HCT116 (cell line): Measurements from ENCODE around the gene CRIM1. TPM values are rescaled to one million over a fixed set of nuclear protein-coding genes. Genes with fewer than 3 reads are reported as not detected.

Experiments
- ATAC-seq: fragments of 200-7000 bp; cut with Tn5 transposase; 2 replicates; pipeline ENCODE4 v1.9.1; 2020; ENCODE audit warnings: mild to moderate bottlenecking, moderate library complexity
- BruUV-seq: library from RNA; stranded (reverse); fragments of 400-500 nt; replicated peaks from 2 replicates; lab custom pipeline; 2021; lab: Mats Ljungman, UMichigan
- CTCF ChIA-PET: fragments of 300-600 bp; sonication (Branson Sonifier 250); formaldehyde crosslinking; loops from one replicate; lab custom pipeline; 2021; ENCODE audit warnings: antibody characterized with exemption; lab: Charles Lee
- POLR2A ChIA-PET: fragments of 300-600, 350-600 bp; sonication (Branson Sonifier 250); formaldehyde crosslinking; loops from one replicate; lab custom pipeline; 2021; ENCODE audit warnings: antibody characterized with exemption; lab: Charles Lee
- RAD21 ChIA-PET, 2 experiments: fragments of 300-600 bp; sonication (Branson Sonifier 250); formaldehyde crosslinking; loops; one replicate each; lab custom pipeline; 2023; ENCODE audit warnings: low total read pairs in 2 of 2; ENCODE audit not compliant: uncharacterized antibody in 2 of 2, unreplicated experiment in 2 of 2, low non-redundant PET in 1 of 2; lab: Charles Lee
- DNase-seq: peaks from one replicate; pipeline ENCODE4 v3.0.0-alpha.2; 2010; ENCODE audit warnings: low read depth, low spot score
- H2AFZ ChIP-seq: fragments of 200-600 bp; shearing (Covaris generic), sonication (generic); 2 replicates; pipeline ENCODE4 v1.6.1; 2017; ENCODE audit warnings: low read depth, mixed run types, mixed read lengths, antibody characterized with exemption, low read length; ENCODE audit not compliant: poor library complexity, severe bottlenecking
- H3K27ac ChIP-seq: 2 replicates; pipeline ENCODE4 v1.5.1; 2012; ENCODE audit warnings: low read depth, low read length
- H3K27me3 ChIP-seq: fragments of 200-600 bp; sonication (generic); 2 replicates; pipeline ENCODE4 v1.6.1; 2016; ENCODE audit warnings: mixed run types, low read length, mixed read lengths; ENCODE audit not compliant: insufficient read depth
- H3K36me3 ChIP-seq, 2 experiments: fragments of 200-500 bp in 1 of 2; fragments of 200-600 bp in 1 of 2; sonication (Bioruptor generic) in 1 of 2; sonication (generic) in 1 of 2; 2 replicates each; pipeline versions ENCODE4 v1.5.1 to v1.6.1; 2014 to 2016; ENCODE audit warnings: low read length in 2 of 2, inconsistent platforms in 1 of 2, mixed read lengths in 1 of 2, mixed run types in 1 of 2; ENCODE audit not compliant: insufficient read depth in 2 of 2, control insufficient read depth in 1 of 2
- H3K4me1 ChIP-seq, 2 experiments: fragments of 200-600 bp in 1 of 2; sonication (generic) in 1 of 2; 2 replicates each; pipeline versions ENCODE4 v1.5.1 to v1.6.1; 2012 to 2017; ENCODE audit warnings: low read length in 2 of 2, inconsistent platforms in 1 of 2, mild to moderate bottlenecking in 1 of 2, mixed read lengths in 1 of 2, mixed run types in 1 of 2, moderate library complexity in 1 of 2; ENCODE audit not compliant: insufficient read depth in 2 of 2, control insufficient read depth in 1 of 2
- H3K4me2 ChIP-seq: fragments of 200-600 bp; sonication (generic); 2 replicates; pipeline ENCODE4 v1.6.1; 2017; ENCODE audit warnings: mixed run types, low read length, mixed read lengths
- H3K4me3 ChIP-seq, 2 experiments: fragments of 200-600 bp in 1 of 2; sonication (generic) in 1 of 2; replicated peaks in 1 of 2; 2 replicates each; pipeline ENCODE4 v1.5.1; 2011 to 2016; ENCODE audit warnings: low read length in 2 of 2, control low read depth in 1 of 2, low read depth in 1 of 2, mild to moderate bottlenecking in 1 of 2, mixed read lengths in 1 of 2, mixed run types in 1 of 2
- H3K79me2 ChIP-seq: fragments of 200-600 bp; sonication (generic); 2 replicates; pipeline ENCODE4 v1.6.1; 2017; ENCODE audit warnings: mild to moderate bottlenecking, mixed run types, low read length, moderate library complexity, mixed read lengths; ENCODE audit not compliant: insufficient read depth
- H3K9ac ChIP-seq: fragments of 200-600 bp; sonication (generic); 2 replicates; pipeline ENCODE4 v1.6.1; 2016; ENCODE audit warnings: low read length, mixed read lengths
- H3K9me2 ChIP-seq: fragments of 200-600 bp; sonication (generic), shearing (Covaris generic); 2 replicates; pipeline ENCODE4 v1.6.1; 2017; ENCODE audit warnings: mixed run types, mild to moderate bottlenecking, moderate library complexity; ENCODE audit not compliant: insufficient read depth
- H3K9me3 ChIP-seq, 2 experiments: fragments of 200-500 bp in 1 of 2; fragments of 200-600 bp in 1 of 2; sonication (Bioruptor generic) in 1 of 2; sonication (generic) in 1 of 2; 2 replicates each; pipeline ENCODE4 v1.6.1; 2014 to 2017; ENCODE audit warnings: low read length in 2 of 2, mixed read lengths in 2 of 2, inconsistent platforms in 1 of 2, low read depth in 1 of 2, mild to moderate bottlenecking in 1 of 2, mixed run types in 1 of 2, moderate library complexity in 1 of 2; ENCODE audit not compliant: control insufficient read depth in 1 of 2, insufficient read depth in 1 of 2
- H4K20me1 ChIP-seq: fragments of 200-600 bp; sonication (generic), shearing (Covaris generic); 2 replicates; pipeline ENCODE4 v1.6.1; 2017; ENCODE audit warnings: mixed run types, mild to moderate bottlenecking, moderate library complexity; ENCODE audit not compliant: insufficient read depth
- ATF3 ChIP-seq: IDR thresholded peaks from 2 replicates; pipeline ENCODE4 v1.6.1; 2012
- CBX3 ChIP-seq: IDR thresholded peaks from 2 replicates; pipeline ENCODE4 v1.6.1; 2012; ENCODE audit warnings: low read depth
- ELF1 ChIP-seq: IDR thresholded peaks from 2 replicates; pipeline ENCODE4 v1.6.1; 2012; ENCODE audit warnings: low read depth, borderline replicate concordance
- EZH2 ChIP-seq: fragments of 200-600 bp; sonication (generic); IDR thresholded peaks from 2 replicates; pipeline ENCODE4 v1.6.1; 2017; ENCODE audit warnings: antibody characterized with exemption, mixed run types
- EZH2phosphoT487 ChIP-seq: fragments of 200-600 bp; IDR thresholded peaks from 2 replicates; pipeline ENCODE4 v1.6.1; 2018; ENCODE audit warnings: antibody characterized with exemption, borderline replicate concordance
- POLR2AphosphoS5 ChIP-seq: IDR thresholded peaks from 2 replicates; pipeline ENCODE4 v1.6.1; 2011; ENCODE audit warnings: mild to moderate bottlenecking, low read depth, low read length, moderate library complexity
- SIN3A ChIP-seq: IDR thresholded peaks from 2 replicates; pipeline ENCODE4 v1.6.1; 2012; ENCODE audit warnings: low read depth
- SP1 ChIP-seq: IDR thresholded peaks from 2 replicates; pipeline ENCODE4 v1.6.1; 2012; ENCODE audit warnings: low read depth
- SRF ChIP-seq: IDR thresholded peaks from 2 replicates; pipeline ENCODE4 v1.6.1; 2012; ENCODE audit warnings: low read depth
- YY1 ChIP-seq: IDR thresholded peaks from 2 replicates; pipeline ENCODE4 v1.6.1; 2011; ENCODE audit warnings: low read length, low read depth, moderate library complexity, mild to moderate bottlenecking; ENCODE audit not compliant: insufficient replicate concordance; ENCODE audit errors: extremely low read depth
- ZBTB33 ChIP-seq: IDR thresholded peaks from 2 replicates; pipeline ENCODE4 v1.6.1; 2011; ENCODE audit warnings: mild to moderate bottlenecking, low read length, moderate library complexity; ENCODE audit not compliant: insufficient replicate concordance; ENCODE audit errors: extremely low read depth
- ZFX ChIP-seq: fragments of 450-650 bp; IDR thresholded peaks from 2 replicates; pipeline ENCODE4 v1.6.1; 2017
- ZNF274 ChIP-seq: fragments of 200-500 bp; sonication (Bioruptor generic); IDR thresholded peaks from 2 replicates; pipeline ENCODE4 v1.6.1; 2014; ENCODE audit warnings: mild to moderate bottlenecking, low read depth, low read length, inconsistent platforms
- intact Hi-C: fragments of 100-400 bp; cut with micrococcal nuclease; formaldehyde crosslinking; loops from 2 replicates; pipeline ENCODE4 v1.10.0; 2022
- total RNA-seq: library from RNA; stranded (reverse); gene quantifications from one replicate; pipeline ENCODE4 v1.2.1, GENCODE V29; 2021; ENCODE audit not compliant: unreplicated experiment
- TF ChIP-seq, protein P1 (sequence below): IDR thresholded peaks from 2 replicates; pipeline ENCODE4 v1.6.1; 2012

CRIM1 gene
- total RNA-seq, 1 experiment from 2014 or later: 27.2 TPM

- Histone ChIP-seq H3K79me2 (no peaks in the 10 kb centered on the region), H3K9me3 (no peaks in the 10 kb centered on the region), H4K20me1 (no peaks in the 10 kb centered on the region), H3K9me2 (no peaks in the 10 kb centered on the region), H3K36me3 (peaks cover 0 to 21% of the 10 kb centered on the region in 2 experiments; a peak in 1 of 4 replicates), H3K27ac (no peak overlapping the region), H3K4me3 (no peak overlapping the region), H3K9ac (no peak overlapping the region), H3K4me2 (no peak overlapping the region), H2AFZ (no peak overlapping the region), H3K27me3 (no peaks in the 10 kb centered on the region), H3K4me1 (no peaks in the 10 kb centered on the region)
- ChIA-PET CTCF (no interaction called here), RAD21 (no interaction called here), POLR2A (no interaction called here)
- intact Hi-C loops: no loop called here
- ATAC-seq: no peak
- DNase-seq: no peak
- TF ChIP-seq ATF3: no peak
- no peak for TF ChIP-seq YY1
- no peak for TF ChIP-seq ELF1
- TF ChIP-seq, protein P1, sequence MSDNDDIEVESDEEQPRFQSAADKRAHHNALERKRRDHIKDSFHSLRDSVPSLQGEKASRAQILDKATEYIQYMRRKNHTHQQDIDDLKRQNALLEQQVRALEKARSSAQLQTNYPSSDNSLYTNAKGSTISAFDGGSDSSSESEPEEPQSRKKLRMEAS: no peak
- TF ChIP-seq ZFX: no peak
- no peak for TF ChIP-seq SIN3A
- TF ChIP-seq EZH2phosphoT487: no peak
- TF ChIP-seq ZNF274: no peak
- no peak for TF ChIP-seq CBX3
- TF ChIP-seq SP1: no peak
- TF ChIP-seq ZBTB33: no peak
- no peak for TF ChIP-seq SRF
- TF ChIP-seq EZH2: no peak
- no peak for TF ChIP-seq POLR2AphosphoS5
- BruUV-seq: no TSS peak
These were observed 157.1 kb downstream of the CRIM1 start for GRCh38 chr2:36512705-36513104.
